AG10803 (cell line): ENCODE measurements around the gene DISC1.

Experiments
- DNase-seq: peaks from one replicate; pipeline ENCODE4 v3.0.0; 2010; ENCODE audit warnings: low read depth
- H3K4me3 ChIP-seq: 2 replicates; pipeline ENCODE4 v1.5.1; 2011; ENCODE audit warnings: mild to moderate bottlenecking, low read length, control low read depth
- CTCF ChIP-seq: conservative IDR thresholded peaks from 2 replicates; pipeline ENCODE4 v1.5.1; 2011; ENCODE audit warnings: mild to moderate bottlenecking, low read length, control low read depth, inconsistent platforms

DISC1 gene

GRCh38 chr1:232038706-232039677, 412.4 kb downstream of the DISC1 start:
- no peak for DNase-seq
- TF ChIP-seq CTCF = no peak
- H3K4me3 ChIP-seq = no peak overlapping the region

GRCh38 chr1:232040260-232040659, 413.7 kb downstream of the DISC1 start:
- no peak for DNase-seq
- no peak for TF ChIP-seq CTCF
- H3K4me3 ChIP-seq = no peak overlapping the region

GRCh38 chr1:232044728-232045127, 418.1 kb downstream of the DISC1 start:
- TF ChIP-seq CTCF = no peak
- no peak for DNase-seq
- no peak overlapping the region for H3K4me3 ChIP-seq

GRCh38 chr1:232045139-232045994, 418.8 kb downstream of the DISC1 start:
- DNase-seq = peak; percentile 11
- no peak overlapping the region for H3K4me3 ChIP-seq
- TF ChIP-seq CTCF = no peak

- no peak for TF ChIP-seq CTCF
- no peak for DNase-seq
- H3K4me3 ChIP-seq = no peak overlapping the region
Observed at GRCh38 chr1:232046451-232047306, 420.1 kb downstream of the DISC1 start.

GRCh38 chr1:232047473-232047872, 420.9 kb downstream of the DISC1 start:
- H3K4me3 ChIP-seq = no peak overlapping the region
- no peak for DNase-seq
- peak; percentile 26; the same call in 1 of the 2 replicates for TF ChIP-seq CTCF
